ENCODE measurements around the gene DCUN1D2.
A peak's percentile ranks its signal among the peaks of the same experiment; 100 is the strongest.
"Not testable (repeated sequence)": the region's sequence is repeated elsewhere in the genome, so short reads cannot be mapped to it uniquely, and the experiment has no call there.

The DCUN1D2 gene

GRCh38 chr13:113490496-113491417, at the start of gene DCUN1D2:
Gene DCUN1D2, minus strand, starts transcription at chr13:113490711. Its CDS starts 42 bp downstream, at chr13:113490669.
- peak; percentile 88 for DNase-seq (ENCODE audit: low spot score)

- no peak for DNase-seq (ENCODE audit: low spot score)
Observed at GRCh38 chr13:113539822-113540221, 49.3 kb upstream of the DCUN1D2 start.

- DNase-seq (ENCODE audit: low spot score) = no peak
Observed at GRCh38 chr13:113539176-113539575, 48.7 kb upstream of the DCUN1D2 start.

- no peak for DNase-seq (ENCODE audit: low spot score)
Observed at GRCh38 chr13:113538689-113539058, 48.2 kb upstream of the DCUN1D2 start.

- DNase-seq (ENCODE audit: low spot score) = no peak
Observed at GRCh38 chr13:113537909-113538688, 47.6 kb upstream of the DCUN1D2 start.

GRCh38 chr13:113537205-113537604, 46.7 kb upstream of the DCUN1D2 start:
- no peak for DNase-seq (ENCODE audit: low spot score)

GRCh38 chr13:113536461-113537110, 46.1 kb upstream of the DCUN1D2 start:
- DNase-seq (ENCODE audit: low spot score) = no peak

- DNase-seq (ENCODE audit: low spot score) = no peak
Observed at GRCh38 chr13:113535381-113535781, 44.9 kb upstream of the DCUN1D2 start.

GRCh38 chr13:113534236-113534860, 43.8 kb upstream of the DCUN1D2 start:
- DNase-seq (ENCODE audit: low spot score) = no peak

- DNase-seq (ENCODE audit: low spot score) = no peak
Observed at GRCh38 chr13:113533161-113533840, 42.8 kb upstream of the DCUN1D2 start.

- no peak for DNase-seq (ENCODE audit: low spot score)
Observed at GRCh38 chr13:113532156-113532806, 41.8 kb upstream of the DCUN1D2 start.

- DNase-seq (ENCODE audit: low spot score) = no peak
Observed at GRCh38 chr13:113531041-113531873, 40.7 kb upstream of the DCUN1D2 start.

- no peak for DNase-seq (ENCODE audit: low spot score)
Observed at GRCh38 chr13:113528813-113529180, 38.3 kb upstream of the DCUN1D2 start.

- DNase-seq (ENCODE audit: low spot score) = no peak
Observed at GRCh38 chr13:113528101-113528812, 37.7 kb upstream of the DCUN1D2 start.

- no peak for DNase-seq (ENCODE audit: low spot score)
Observed at GRCh38 chr13:113527272-113527958, 36.9 kb upstream of the DCUN1D2 start.

GRCh38 chr13:113526466-113527220, 36.1 kb upstream of the DCUN1D2 start:
- DNase-seq (ENCODE audit: low spot score) = no peak

GRCh38 chr13:113522438-113522837, 31.9 kb upstream of the DCUN1D2 start:
- DNase-seq (ENCODE audit: low spot score) = not testable (repeated sequence)

GRCh38 chr13:113520571-113520970, 30.1 kb upstream of the DCUN1D2 start:
- no peak for DNase-seq (ENCODE audit: low spot score)

All from NAMALWA (cell line).